GM12864 (cell line): Measurements from ENCODE around the gene ALDH3A2.

Experiments
- DNase-seq: peaks from one replicate; pipeline ENCODE4 v3.0.0-alpha.2; 2011; ENCODE audit warnings: low read depth
- H3K4me3 ChIP-seq: 2 replicates; pipeline ENCODE4 v1.5.1; 2011; ENCODE audit warnings: mild to moderate bottlenecking, low read depth, low read length, control low read depth
- TF ChIP-seq, protein P1 (sequence below): IDR thresholded peaks from 2 replicates; pipeline ENCODE4 v1.5.1; 2011; ENCODE audit warnings: low read depth, mild to moderate bottlenecking, moderate library complexity, low read length, control low read depth, inconsistent platforms; ENCODE audit errors: missing control alignments

Gene ALDH3A2

GRCh38 chr17:19703106-19703827 lies 54.7 kb downstream of the ALDH3A2 start:
- TF ChIP-seq, protein P1, sequence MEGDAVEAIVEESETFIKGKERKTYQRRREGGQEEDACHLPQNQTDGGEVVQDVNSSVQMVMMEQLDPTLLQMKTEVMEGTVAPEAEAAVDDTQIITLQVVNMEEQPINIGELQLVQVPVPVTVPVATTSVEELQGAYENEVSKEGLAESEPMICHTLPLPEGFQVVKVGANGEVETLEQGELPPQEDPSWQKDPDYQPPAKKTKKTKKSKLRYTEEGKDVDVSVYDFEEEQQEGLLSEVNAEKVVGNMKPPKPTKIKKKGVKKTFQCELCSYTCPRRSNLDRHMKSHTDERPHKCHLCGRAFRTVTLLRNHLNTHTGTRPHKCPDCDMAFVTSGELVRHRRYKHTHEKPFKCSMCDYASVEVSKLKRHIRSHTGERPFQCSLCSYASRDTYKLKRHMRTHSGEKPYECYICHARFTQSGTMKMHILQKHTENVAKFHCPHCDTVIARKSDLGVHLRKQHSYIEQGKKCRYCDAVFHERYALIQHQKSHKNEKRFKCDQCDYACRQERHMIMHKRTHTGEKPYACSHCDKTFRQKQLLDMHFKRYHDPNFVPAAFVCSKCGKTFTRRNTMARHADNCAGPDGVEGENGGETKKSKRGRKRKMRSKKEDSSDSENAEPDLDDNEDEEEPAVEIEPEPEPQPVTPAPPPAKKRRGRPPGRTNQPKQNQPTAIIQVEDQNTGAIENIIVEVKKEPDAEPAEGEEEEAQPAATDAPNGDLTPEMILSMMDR: no peak
- H3K4me3 ChIP-seq: no peak overlapping the region
- DNase-seq: no peak

GRCh38 chr17:19703828-19704613 lies 55.5 kb downstream of the ALDH3A2 start:
- TF ChIP-seq, protein P1: no peak

DNA sequence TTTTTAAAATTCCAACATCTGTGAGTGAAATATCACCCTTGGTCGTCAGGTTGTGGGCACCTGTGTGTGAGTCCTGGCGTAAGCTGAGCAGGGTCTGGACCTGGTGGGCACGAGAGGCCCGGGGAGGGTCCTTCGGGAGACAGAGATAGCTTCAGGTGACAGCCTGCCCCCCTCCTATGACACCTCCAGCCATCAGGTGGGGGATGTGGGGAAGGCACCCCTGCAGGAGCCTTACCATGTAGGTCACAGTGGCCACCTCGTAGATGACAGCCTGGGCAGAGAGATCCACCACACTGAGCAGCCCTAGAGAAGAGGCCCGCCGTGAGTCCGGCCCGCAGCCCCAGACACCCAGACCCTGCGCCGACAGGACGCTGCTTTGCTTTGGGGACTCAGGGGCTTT lies 56.6 kb downstream of the ALDH3A2 start:
- no peak for DNase-seq
- TF ChIP-seq, protein P1: no peak
- no peak overlapping the region for H3K4me3 ChIP-seq

More at GRCh38 chr17:19703828-19704613, 55.5 kb downstream of the ALDH3A2 start:
- DNase-seq: no peak
- no peak overlapping the region for H3K4me3 ChIP-seq

DNA sequence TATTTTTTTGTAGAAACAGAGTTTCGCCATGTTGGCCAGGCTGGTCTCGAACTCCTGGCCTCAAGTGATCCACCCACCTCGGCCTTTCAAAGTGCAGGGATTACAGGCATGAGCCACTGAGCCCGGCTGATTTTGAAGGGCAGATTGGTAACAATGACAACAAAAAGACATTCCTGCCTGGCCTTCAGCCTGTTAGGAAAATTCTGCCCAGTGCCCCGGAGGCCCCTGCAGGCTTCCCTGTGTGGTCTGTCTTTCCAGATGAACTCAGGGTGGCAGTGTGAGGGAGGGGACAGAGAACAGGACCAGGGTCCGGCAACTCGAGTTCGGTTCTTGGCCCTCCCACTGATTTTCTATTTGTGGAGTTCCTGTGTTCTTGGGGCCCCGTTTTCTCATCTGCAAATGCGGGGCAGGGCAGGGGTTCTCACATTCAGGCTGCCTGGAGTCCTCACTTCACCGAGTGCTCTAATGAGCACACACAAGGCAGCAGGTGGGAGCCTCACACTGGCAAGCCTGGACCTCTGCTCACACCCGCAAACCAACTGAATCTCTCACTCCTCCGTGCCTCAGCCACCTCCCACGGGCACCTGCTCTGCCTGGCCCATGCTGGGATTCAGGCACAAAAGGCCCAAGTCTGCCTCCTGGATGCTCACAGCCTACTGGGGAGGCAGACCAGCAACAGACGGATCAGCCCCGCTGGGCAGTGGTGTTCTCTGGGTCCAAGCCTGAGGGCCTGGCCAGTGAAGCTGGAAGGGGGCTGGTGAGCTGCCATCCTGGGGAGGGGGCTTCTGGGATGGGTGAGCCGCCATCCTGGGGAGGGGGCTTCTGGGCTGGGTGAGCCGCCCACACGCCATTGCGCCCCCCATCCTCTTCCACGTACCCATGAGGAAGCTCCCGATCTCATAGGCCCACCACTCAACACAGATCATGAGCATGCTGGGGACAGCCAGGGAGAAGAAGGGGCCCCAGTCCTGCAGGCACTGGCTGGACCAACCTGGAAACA lies 57.5 kb downstream of the ALDH3A2 start:
- TF ChIP-seq, protein P1: no peak
- H3K4me3 ChIP-seq: no peak overlapping the region
- DNase-seq: no peak

DNA sequence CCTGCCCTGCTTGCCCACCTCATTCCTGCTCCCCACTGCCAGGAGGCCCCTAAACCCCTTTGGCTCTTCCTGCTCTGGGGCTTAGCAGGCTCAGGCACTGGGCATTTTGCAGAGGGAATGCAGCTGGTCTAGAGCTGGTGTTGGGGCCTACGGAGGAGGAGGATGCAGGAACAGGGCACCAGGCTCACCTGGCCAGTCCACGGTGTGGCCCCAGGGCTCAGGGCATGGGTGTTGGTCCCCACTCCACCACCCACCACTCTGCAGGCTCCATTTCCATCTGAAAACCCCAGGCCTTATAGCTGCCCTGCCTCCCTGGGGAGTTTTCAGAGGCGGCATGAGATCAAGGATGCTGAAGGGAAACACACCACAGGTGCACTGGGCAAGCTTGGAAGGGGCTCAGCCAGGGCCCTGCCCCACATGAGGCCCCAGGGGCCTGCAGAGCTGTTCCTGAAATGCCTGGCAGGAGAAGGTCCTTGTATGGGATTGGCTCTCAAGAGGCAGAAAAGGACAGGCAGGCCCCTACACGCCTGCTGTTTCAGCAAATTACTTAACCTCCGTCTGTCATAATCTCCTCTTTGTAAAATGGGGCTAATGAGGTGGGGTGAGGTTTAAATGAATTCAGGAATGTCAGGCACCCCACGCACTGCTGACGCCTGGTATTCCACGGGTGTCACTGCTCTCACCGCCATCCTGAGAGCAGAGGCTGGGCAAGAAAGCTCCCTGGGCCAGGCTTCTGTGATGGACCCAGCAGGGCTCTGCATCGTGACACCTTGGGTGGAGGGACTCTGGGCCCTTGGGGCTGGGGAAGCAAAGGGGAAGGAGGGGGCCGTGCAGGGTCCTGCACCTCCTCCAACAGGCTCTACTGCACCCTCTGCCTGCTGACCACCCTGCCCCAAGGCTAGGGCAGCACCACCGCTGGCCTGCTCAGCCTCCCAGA lies 58.5 kb downstream of the ALDH3A2 start:
- no peak for DNase-seq
- TF ChIP-seq, protein P1: no peak
- no peak overlapping the region for H3K4me3 ChIP-seq
